Thoracic aorta (tissue), 2 donors: ENCODE measurements around the gene PSMB1. TPM values are rescaled to one million over a fixed set of nuclear protein-coding genes. Genes with fewer than 3 reads are reported as not detected.

ENCODE experiments used
- ATAC-seq: fragments of 150-250 bp; one replicate; pipeline ENCODE4 v1.8.0; 2017; ENCODE audit warnings: low read depth; ENCODE audit not compliant: insufficient number of reproducible peaks, low FRiP score
- DNase-seq: peaks from one replicate; pipeline ENCODE4 v3.0.0-alpha.2; 2020; ENCODE audit warnings: low spot score
- H3K27ac ChIP-seq, 2 donors: fragments of 200-600 bp; sonication (generic); 1 replicate in 1 of 2; 2 replicates in 1 of 2; pipeline ENCODE4 v1.5.1; 2016; ENCODE audit warnings: mild to moderate bottlenecking in 2 of 2, moderate library complexity in 2 of 2
- H3K27me3 ChIP-seq: fragments of 200-600 bp; sonication (generic); replicated peaks from 2 replicates; pipeline ENCODE4 v1.6.0; 2016; ENCODE audit warnings: mild to moderate bottlenecking; ENCODE audit not compliant: insufficient read depth
- H3K36me3 ChIP-seq: fragments of 200-600 bp; sonication (generic); one replicate; pipeline ENCODE4 v1.5.1; 2016
- H3K4me1 ChIP-seq, 2 donors: fragments of 200-600 bp; sonication (generic); 1 replicate in 1 of 2; 2 replicates in 1 of 2; pipeline versions ENCODE4 v1.5.1 to v1.6.0; 2016; ENCODE audit warnings: low read depth in 2 of 2, mild to moderate bottlenecking in 1 of 2; ENCODE audit not compliant: control insufficient read depth in 1 of 2
- H3K4me3 ChIP-seq: fragments of 200-600 bp; sonication (generic); 2 replicates; pipeline ENCODE4 v1.5.1; 2016; ENCODE audit warnings: mild to moderate bottlenecking
- H3K9me3 ChIP-seq: fragments of 200-600 bp; sonication (generic); 2 replicates; pipeline ENCODE4 v1.5.1; 2016
- total RNA-seq, 2 donors: library from RNA; depleted of rRNA; stranded (reverse); fragments of >200 nt; gene quantifications; one replicate each; pipeline versions ENCODE4 v1.1.0 to v1.2.3, GENCODE V29; 2016
- TF ChIP-seq, protein P1 (sequence below): fragments of 200-600 bp; sonication (generic); IDR thresholded peaks from one replicate; pipeline ENCODE4 v1.5.1; 2019; ENCODE audit warnings: antibody characterized with exemption

PSMB1 gene
- total RNA-seq, 2 donors from 2014 or later = 143 to 159 TPM

- H3K4me1 ChIP-seq = no peaks in the 10 kb centered on the region
- no peaks in the 10 kb centered on the region for H3K36me3 ChIP-seq
- ATAC-seq (no peak), DNase-seq (no peak)
- H3K27ac ChIP-seq = no peak overlapping the region
- H3K4me3 ChIP-seq = no peak overlapping the region
- no peaks in the 10 kb centered on the region for H3K9me3 ChIP-seq
- no peaks in the 10 kb centered on the region for H3K27me3 ChIP-seq
- TF ChIP-seq, protein P1, sequence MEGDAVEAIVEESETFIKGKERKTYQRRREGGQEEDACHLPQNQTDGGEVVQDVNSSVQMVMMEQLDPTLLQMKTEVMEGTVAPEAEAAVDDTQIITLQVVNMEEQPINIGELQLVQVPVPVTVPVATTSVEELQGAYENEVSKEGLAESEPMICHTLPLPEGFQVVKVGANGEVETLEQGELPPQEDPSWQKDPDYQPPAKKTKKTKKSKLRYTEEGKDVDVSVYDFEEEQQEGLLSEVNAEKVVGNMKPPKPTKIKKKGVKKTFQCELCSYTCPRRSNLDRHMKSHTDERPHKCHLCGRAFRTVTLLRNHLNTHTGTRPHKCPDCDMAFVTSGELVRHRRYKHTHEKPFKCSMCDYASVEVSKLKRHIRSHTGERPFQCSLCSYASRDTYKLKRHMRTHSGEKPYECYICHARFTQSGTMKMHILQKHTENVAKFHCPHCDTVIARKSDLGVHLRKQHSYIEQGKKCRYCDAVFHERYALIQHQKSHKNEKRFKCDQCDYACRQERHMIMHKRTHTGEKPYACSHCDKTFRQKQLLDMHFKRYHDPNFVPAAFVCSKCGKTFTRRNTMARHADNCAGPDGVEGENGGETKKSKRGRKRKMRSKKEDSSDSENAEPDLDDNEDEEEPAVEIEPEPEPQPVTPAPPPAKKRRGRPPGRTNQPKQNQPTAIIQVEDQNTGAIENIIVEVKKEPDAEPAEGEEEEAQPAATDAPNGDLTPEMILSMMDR = no peak
These were observed 55.2 kb downstream of the PSMB1 start for GRCh38 chr6:170497841-170498301.

DNA sequence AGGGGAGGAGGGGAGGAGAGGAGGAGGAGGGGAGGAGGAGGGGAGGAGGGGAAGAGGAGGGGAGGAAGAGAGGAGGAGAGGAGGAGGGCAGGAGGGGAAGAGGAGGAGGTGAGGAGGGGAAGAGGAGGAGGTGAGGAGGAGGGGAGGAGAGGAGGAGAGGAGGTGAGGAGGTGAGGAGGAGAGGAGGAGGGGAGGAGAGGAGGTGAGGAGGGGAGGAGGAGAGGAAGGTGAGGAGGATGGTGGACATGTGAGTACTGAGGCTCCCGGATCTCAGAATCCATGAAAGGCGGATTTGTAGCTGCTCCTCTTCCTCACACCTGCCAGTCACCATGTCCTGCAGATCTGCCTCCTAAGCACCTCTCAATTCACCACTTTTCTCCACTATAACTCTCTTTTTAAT is 59.8 kb downstream of the PSMB1 start:
- TF ChIP-seq, protein P1 = no peak
- Histone ChIP-seq H3K9me3 (no peaks in the 10 kb centered on the region), H3K27ac (no peak overlapping the region), H3K4me3 (no peak overlapping the region), H3K27me3 (no peaks in the 10 kb centered on the region), H3K4me1 (no peaks in the 10 kb centered on the region), H3K36me3 (no peaks in the 10 kb centered on the region)
- DNase-seq (no peak), ATAC-seq (no peak)

DNA sequence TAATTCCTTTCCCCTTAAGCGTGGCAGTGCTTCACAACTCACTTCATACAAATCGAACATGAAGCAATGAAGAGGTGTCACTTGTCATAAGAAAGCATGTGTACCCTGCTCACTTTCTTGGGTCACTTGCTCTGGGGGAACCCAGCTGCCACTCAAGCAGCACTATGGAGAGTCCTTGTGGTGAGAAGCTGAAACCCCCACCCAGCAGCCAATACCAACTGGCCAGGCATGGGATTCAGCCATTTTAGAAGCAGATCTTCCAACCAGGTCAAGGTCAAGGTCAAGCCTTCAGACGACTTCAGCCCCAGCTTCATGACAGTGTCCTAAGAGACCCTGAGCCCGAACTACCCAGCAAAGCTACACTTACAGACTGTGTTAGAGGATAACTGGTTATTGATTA is 62.8 kb downstream of the PSMB1 start:
- Histone ChIP-seq H3K9me3 (no peaks in the 10 kb centered on the region), H3K27ac (no peak overlapping the region), H3K4me3 (no peak overlapping the region), H3K36me3 (no peaks in the 10 kb centered on the region), H3K27me3 (no peaks in the 10 kb centered on the region), H3K4me1 (no peaks in the 10 kb centered on the region)
- DNase-seq = no peak
- no peak for ATAC-seq
- TF ChIP-seq, protein P1 = no peak

DNA sequence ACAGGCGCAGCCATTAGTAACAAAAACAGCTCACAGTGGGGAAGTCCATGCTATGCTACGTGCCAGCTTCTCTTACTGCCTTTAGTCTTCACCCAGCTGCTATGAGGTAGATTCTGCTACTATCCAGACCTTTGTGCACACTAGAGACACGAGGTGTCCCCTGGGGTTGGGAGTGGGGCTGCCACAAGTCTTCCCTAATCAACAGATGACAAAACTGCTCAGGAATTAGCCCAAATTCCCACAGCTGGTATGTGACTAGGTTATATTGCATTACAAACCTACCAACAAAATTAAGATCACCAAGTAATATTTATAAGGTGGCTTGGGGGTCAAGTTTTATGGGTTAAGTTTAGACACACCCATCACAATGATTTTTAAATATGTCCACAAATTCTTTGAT is 63.3 kb downstream of the PSMB1 start:
- no peaks in the 10 kb centered on the region for H3K27me3 ChIP-seq
- DNase-seq (no peak), ATAC-seq (no peak)
- no peak overlapping the region for H3K27ac ChIP-seq
- TF ChIP-seq, protein P1 = no peak
- H3K9me3 ChIP-seq = no peaks in the 10 kb centered on the region
- no peak overlapping the region for H3K4me3 ChIP-seq
- H3K4me1 ChIP-seq = no peaks in the 10 kb centered on the region
- no peaks in the 10 kb centered on the region for H3K36me3 ChIP-seq

DNA sequence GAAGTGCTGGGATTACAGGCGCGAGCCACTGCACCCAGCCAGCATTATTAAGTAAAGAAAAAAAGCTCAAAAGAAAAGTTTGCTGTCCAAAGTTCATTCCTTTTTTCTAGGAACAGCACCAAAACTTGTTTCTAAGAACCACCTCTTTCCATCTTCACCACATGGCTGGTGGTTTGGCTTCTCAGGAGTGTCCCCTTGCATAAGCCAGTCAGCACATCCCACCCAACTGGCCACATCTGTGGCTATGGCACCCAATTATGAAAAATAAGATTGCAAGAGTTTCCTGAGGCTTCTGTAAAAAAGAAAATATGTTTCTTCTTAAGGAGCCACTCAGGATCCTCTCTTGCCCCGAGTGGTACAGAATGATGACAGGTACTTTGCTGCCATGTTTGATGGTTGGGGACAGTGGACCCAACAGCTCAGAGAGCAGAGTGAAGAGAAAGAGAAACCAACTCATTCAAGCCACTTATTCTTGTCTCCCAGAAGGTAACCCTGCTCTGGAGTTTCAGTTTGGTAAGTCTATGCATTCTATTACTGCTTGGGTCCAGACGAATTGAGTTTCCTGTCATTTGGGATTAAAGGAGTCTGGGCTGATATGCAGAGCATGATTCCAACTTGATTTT is 65.3 kb downstream of the PSMB1 start:
- Histone ChIP-seq H3K36me3 (no peaks in the 10 kb centered on the region), H3K4me1 (no peaks in the 10 kb centered on the region), H3K27me3 (no peaks in the 10 kb centered on the region), H3K27ac (no peak overlapping the region), H3K9me3 (no peaks in the 10 kb centered on the region), H3K4me3 (no peak overlapping the region)
- DNase-seq = no peak
- no peak for ATAC-seq
- TF ChIP-seq, protein P1 = no peak
